HepG2 (cell line): ENCODE data around the gene EXOC3. TPM values are rescaled to one million over a fixed set of nuclear protein-coding genes. Genes with fewer than 3 reads are reported as not detected.

Source experiments
- ATAC-seq: fragments of 200-7000 bp; cut with Tn5 transposase; 3 replicates; pipeline ENCODE4 v1.9.1; 2020; ENCODE audit warnings: mild to moderate bottlenecking, moderate library complexity
- BruUV-seq: library from RNA; stranded (reverse); fragments of 400-500 nt; replicated peaks from 2 replicates; lab custom pipeline; 2021; lab: Mats Ljungman, UMichigan
- CTCF ChIA-PET: fragments of 300-600 bp; formaldehyde crosslinking; extraction: SDS; loops from one replicate; lab custom pipeline; 2021; ENCODE audit warnings: low total read pairs, inconsistent platforms, low intra/inter-chr PET ratio; lab: Yijun Ruan, JAX
- POLR2A ChIA-PET: fragments of 350-600 bp; sonication (Branson Sonifier 250); formaldehyde crosslinking; loops from one replicate; lab custom pipeline; 2020; ENCODE audit warnings: antibody characterized with exemption, inconsistent platforms; lab: Yijun Ruan, JAX
- DNase-seq: peaks from one replicate; pipeline ENCODE4 v3.0.0-alpha.2; 2015; ENCODE audit warnings: low spot score
- FAIRE-seq: peaks from 3 replicates; lab custom pipeline; 2011; peaks lifted over from hg19 to GRCh38; lab: Jason Lieb, UNC
- H2AFZ ChIP-seq: one replicate; pipeline ENCODE4 v1.6.1; 2011; ENCODE audit warnings: low read length, inconsistent platforms
- H3K27ac ChIP-seq: fragments of 300-600 bp; 3 replicates; pipeline ENCODE4 v1.8.0; 2011; ENCODE audit warnings: mixed run types, mild to moderate bottlenecking, mixed read lengths, low read length, inconsistent platforms; ENCODE audit not compliant: insufficient read depth; ENCODE audit errors: extremely low read length
- H3K27me3 ChIP-seq, 2 experiments: fragments of 200-600 bp in 1 of 2; 2 replicates in 1 of 2; 3 replicates in 1 of 2; pipeline versions ENCODE4 v1.6.0 to v1.8.0; 2011; ENCODE audit warnings: low read length in 2 of 2, mild to moderate bottlenecking in 2 of 2, moderate library complexity in 2 of 2, inconsistent platforms in 1 of 2; ENCODE audit not compliant: insufficient read depth in 2 of 2, control insufficient read depth in 1 of 2
- H3K36me3 ChIP-seq, 2 experiments: fragments of 200-600 bp in 1 of 2; replicated peaks in 1 of 2; 2 replicates in 1 of 2; 3 replicates in 1 of 2; pipeline versions ENCODE4 v1.5.1 to v1.8.0; 2011; ENCODE audit warnings: low read length in 2 of 2, inconsistent platforms in 1 of 2; ENCODE audit not compliant: insufficient read depth in 2 of 2, control insufficient read depth in 1 of 2
- H3K4me1 ChIP-seq: 2 replicates; pipeline ENCODE4 v1.5.1; 2012; ENCODE audit warnings: low read length, inconsistent platforms; ENCODE audit not compliant: insufficient read depth
- H3K4me2 ChIP-seq: 2 replicates; pipeline ENCODE4 v1.6.0; 2011; ENCODE audit warnings: low read depth, low read length, inconsistent platforms
- H3K4me3 ChIP-seq, 3 experiments: fragments of 200-600 bp in 1 of 3; sonication (generic), shearing (Covaris generic) in 1 of 3; replicated peaks in 1 of 3; 2 replicates each; pipeline ENCODE4 v1.5.1; 2011 to 2016; ENCODE audit warnings: low read length in 3 of 3, inconsistent platforms in 2 of 3, low read depth in 2 of 3, mild to moderate bottlenecking in 2 of 3, control low read depth in 1 of 3, mixed read lengths in 1 of 3; ENCODE audit not compliant: insufficient read depth in 1 of 3
- H3K79me2 ChIP-seq: one replicate; pipeline ENCODE4 v1.6.1; 2011; ENCODE audit warnings: low read length, inconsistent platforms; ENCODE audit not compliant: insufficient read depth
- H3K9ac ChIP-seq: 2 replicates; pipeline ENCODE4 v1.6.0; 2011; ENCODE audit warnings: mild to moderate bottlenecking, low read depth, low read length, inconsistent platforms; ENCODE audit not compliant: insufficient read depth
- H3K9me3 ChIP-seq: 2 replicates; pipeline ENCODE4 v1.5.1; 2012; ENCODE audit warnings: mild to moderate bottlenecking, low read length
- H4K20me1 ChIP-seq: 2 replicates; pipeline ENCODE4 v1.6.0; 2011; ENCODE audit warnings: inconsistent platforms, mild to moderate bottlenecking, low read length, moderate library complexity; ENCODE audit not compliant: insufficient read depth
- FOXO1 ChIP-seq: sonication (generic); formaldehyde crosslinking; IDR thresholded peaks from 2 replicates; pipeline ENCODE4 v1.4.0; 2020; ENCODE audit warnings: missing genetic modification reagents
- HOXA7 ChIP-seq: sonication (generic); formaldehyde crosslinking; IDR thresholded peaks from 2 replicates; pipeline ENCODE4 v1.8.1; 2022; ENCODE audit warnings: mild to moderate bottlenecking, missing genetic modification reagents, moderate library complexity
- TOE1 ChIP-seq: sonication (generic); formaldehyde crosslinking; IDR thresholded peaks from 2 replicates; pipeline ENCODE4 v1.4.0; 2020; ENCODE audit warnings: mild to moderate bottlenecking, missing genetic modification reagents
- ZMYM4 ChIP-seq: sonication (generic); formaldehyde crosslinking; IDR thresholded peaks from 2 replicates; pipeline ENCODE4 v1.8.1; 2023; ENCODE audit warnings: mild to moderate bottlenecking, missing genetic modification reagents
- ZNF121 ChIP-seq: sonication (generic); formaldehyde crosslinking; IDR thresholded peaks from 2 replicates; pipeline ENCODE4 v1.5.0; 2020; ENCODE audit warnings: mild to moderate bottlenecking, missing genetic modification reagents
- ZNF180 ChIP-seq: sonication (generic); formaldehyde crosslinking; IDR thresholded peaks from 2 replicates; pipeline ENCODE4 v1.4.0; 2020; ENCODE audit warnings: low read depth, missing genetic modification reagents, borderline replicate concordance
- ZNF282 ChIP-seq: fragments of 450-650 bp; IDR thresholded peaks from 2 replicates; pipeline ENCODE4 v1.6.1; 2018; ENCODE audit not compliant: partially characterized antibody
- ZNF598 ChIP-seq: sonication (generic); formaldehyde crosslinking; IDR thresholded peaks from 2 replicates; pipeline ENCODE4 v1.5.1; 2020; ENCODE audit warnings: mild to moderate bottlenecking, missing genetic modification reagents, borderline replicate concordance
- ZNF850 ChIP-seq: sonication (generic); formaldehyde crosslinking; conservative IDR thresholded peaks from 2 replicates; pipeline ENCODE4 v1.9.0; 2021; ENCODE audit warnings: mild to moderate bottlenecking, missing genetic modification reagents
- WGBS: methylation state at CpG from one replicate; pipeline ENCODE4 v1.1.6; 2017; ENCODE audit warnings: low lambda C conversion rate; 5-methylcytosine and 5-hydroxymethylcytosine counted together
- in situ Hi-C: cut with HindIII; loops from 2 replicates; pipeline ENCODE4 v1.10.0; 2017; ENCODE audit warnings: low pct_unique_long_range_greater_than_20kb; ENCODE audit not compliant: extremely low pct_ligation_motif_present
- intact Hi-C: fragments of 100-400 bp; cut with micrococcal nuclease; formaldehyde crosslinking; loops from one replicate; pipeline ENCODE4 v1.10.0; 2022; ENCODE audit not compliant: unreplicated experiment
- polyA plus RNA-seq, 8 experiments: library from polyadenylated mRNA; depleted of rRNA in 3 of 8; stranded (reverse) in 7 of 8; unstranded in 1 of 8; fragments of >200 nt; fragmentation: Illumina TruSeq in 4 of 8; extraction: Trizol in 4 of 8; gene quantifications; 2 replicates each; pipeline versions ENCODE4 v1.2.1 to v1.2.3, GENCODE V29; 2011 to 2016; ENCODE audit warnings: low read depth in 4 of 8, missing spikeins in 1 of 8, mixed read lengths in 1 of 8; ENCODE audit not compliant: insufficient read depth in 1 of 8
- total RNA-seq, 5 experiments: library from RNA; depleted of rRNA; stranded (reverse); fragments of >200 nt; fragmentation: Illumina TruSeq; extraction: Trizol; gene quantifications; 2 replicates each; pipeline ENCODE4 v1.2.3, GENCODE V29; 2016; ENCODE audit warnings: low read depth in 1 of 5
- TF ChIP-seq, protein P1 (sequence below): sonication (generic); formaldehyde crosslinking; IDR thresholded peaks from 2 replicates; pipeline ENCODE4 v1.4.0; 2020; ENCODE audit warnings: missing genetic modification reagents, mild to moderate bottlenecking, borderline replicate concordance
- TF ChIP-seq, protein P2 (sequence below): IDR thresholded peaks from 2 replicates; pipeline ENCODE4 v1.6.1; 2016; ENCODE audit warnings: mild to moderate bottlenecking
- TF ChIP-seq, protein P3 (sequence below): IDR thresholded peaks from 2 replicates; pipeline ENCODE4 v1.6.1; 2012; ENCODE audit warnings: low read depth, low read length, improper control_type of control experiment
- TF ChIP-seq, protein P4 (sequence below): fragments of 450-650 bp; IDR thresholded peaks from 2 replicates; pipeline ENCODE4 v1.6.1; 2016

Gene EXOC3
- total and polyA plus RNA-seq, 2 of the 13 experiments (the other 11 are each of a cell fraction or from before 2014, with no cell fraction given): 9.2 to 20.5 TPM

DNA sequence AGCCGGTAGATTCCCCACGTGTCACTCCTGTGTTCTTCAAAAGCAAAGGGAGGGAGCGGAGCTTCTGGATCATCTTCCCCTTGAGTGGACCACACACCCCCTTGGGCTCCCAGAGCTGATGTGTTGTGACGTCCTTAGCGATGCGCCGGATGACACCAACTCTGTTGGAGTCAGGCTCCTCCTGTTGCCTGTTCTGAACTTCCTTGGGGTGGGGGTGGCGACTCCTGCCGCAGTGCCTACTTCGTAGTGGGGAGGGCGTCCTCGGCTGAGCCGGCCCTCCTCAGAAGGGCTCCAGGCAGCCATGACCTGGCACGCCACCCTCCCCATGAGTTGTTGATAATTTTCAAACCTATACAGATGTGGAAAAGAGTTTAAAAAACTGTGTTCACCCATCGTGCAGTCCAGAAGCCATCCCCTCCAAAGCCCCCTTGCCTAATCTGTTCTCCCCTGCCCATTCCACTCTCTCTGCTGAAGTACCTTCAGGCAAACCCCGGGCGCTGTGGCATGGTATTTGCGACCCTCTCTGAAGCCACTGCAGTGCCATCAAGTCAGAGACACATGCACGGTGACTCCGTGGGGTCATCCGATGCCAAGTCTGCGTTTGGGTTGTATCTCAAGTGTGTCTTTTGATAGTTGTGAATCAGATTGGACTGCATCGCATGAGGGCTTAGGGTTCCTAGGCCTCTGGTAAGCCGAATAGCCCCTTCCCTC lies 16.7 kb downstream of the EXOC3 start (continued):
- TF ChIP-seq, protein P1, sequence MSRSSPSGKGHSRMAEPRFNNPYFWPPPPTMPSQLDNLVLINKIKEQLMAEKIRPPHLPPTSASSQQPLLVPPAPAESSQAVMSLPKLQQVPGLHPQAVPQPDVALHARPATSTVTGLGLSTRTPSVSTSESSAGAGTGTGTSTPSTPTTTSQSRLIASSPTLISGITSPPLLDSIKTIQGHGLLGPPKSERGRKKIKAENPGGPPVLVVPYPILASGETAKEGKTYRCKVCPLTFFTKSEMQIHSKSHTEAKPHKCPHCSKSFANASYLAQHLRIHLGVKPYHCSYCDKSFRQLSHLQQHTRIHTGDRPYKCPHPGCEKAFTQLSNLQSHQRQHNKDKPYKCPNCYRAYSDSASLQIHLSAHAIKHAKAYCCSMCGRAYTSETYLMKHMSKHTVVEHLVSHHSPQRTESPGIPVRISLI (CRISPR knock-in tag): no peak
- TF ChIP-seq ZNF121 (CRISPR knock-in tag): no peak
- TF ChIP-seq, protein P2, sequence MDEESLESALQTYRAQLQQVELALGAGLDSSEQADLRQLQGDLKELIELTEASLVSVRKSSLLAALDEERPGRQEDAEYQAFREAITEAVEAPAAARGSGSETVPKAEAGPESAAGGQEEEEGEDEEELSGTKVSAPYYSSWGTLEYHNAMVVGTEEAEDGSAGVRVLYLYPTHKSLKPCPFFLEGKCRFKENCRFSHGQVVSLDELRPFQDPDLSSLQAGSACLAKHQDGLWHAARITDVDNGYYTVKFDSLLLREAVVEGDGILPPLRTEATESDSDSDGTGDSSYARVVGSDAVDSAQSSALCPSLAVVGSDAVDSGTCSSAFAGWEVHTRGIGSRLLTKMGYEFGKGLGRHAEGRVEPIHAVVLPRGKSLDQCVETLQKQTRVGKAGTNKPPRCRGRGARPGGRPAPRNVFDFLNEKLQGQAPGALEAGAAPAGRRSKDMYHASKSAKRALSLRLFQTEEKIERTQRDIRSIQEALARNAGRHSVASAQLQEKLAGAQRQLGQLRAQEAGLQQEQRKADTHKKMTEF (CRISPR knock-in tag): no peak
- TF ChIP-seq ZNF282: no peak
- no peak for TF ChIP-seq TOE1 (CRISPR knock-in tag)
- no peak for TF ChIP-seq ZNF598 (CRISPR knock-in tag)

DNA sequence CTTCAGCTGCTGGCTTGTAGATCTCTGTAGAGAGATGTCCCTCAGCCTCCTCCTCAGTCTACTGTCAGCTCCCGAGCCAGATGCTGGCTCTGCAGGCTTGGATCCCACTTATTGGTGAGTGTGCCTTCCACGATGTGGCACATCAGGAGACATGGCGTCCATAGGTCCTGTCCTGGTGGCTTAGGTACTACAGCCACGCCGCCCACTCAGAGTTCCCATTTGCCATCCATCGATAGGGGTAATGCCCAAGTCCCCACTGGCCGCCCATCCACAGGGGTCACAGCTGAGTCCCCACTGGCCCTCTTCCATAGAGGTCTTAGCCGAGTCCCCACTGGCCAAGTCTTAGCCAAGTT lies 17.3 kb downstream of the EXOC3 start:
- ChIA-PET POLR2A (no interaction called here), CTCF (no interaction called here)
- TF ChIP-seq, protein P3, sequence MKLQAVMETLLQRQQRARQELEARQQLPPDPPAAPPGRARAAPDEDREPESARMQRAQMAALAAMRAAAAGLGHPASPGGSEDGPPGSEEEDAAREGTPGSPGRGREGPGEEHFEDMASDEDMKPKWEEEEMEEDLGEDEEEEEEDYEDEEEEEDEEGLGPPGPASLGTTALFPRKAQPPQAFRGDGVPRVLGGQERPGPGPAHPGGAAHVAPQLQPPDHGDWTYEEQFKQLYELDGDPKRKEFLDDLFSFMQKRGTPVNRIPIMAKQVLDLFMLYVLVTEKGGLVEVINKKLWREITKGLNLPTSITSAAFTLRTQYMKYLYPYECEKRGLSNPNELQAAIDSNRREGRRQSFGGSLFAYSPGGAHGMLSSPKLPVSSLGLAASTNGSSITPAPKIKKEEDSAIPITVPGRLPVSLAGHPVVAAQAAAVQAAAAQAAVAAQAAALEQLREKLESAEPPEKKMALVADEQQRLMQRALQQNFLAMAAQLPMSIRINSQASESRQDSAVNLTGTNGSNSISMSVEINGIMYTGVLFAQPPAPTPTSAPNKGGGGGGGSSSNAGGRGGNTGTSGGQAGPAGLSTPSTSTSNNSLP: no peak
- TF ChIP-seq ZNF180 (CRISPR knock-in tag) (no peak), HOXA7 (no peak), ZMYM4 (CRISPR knock-in tag) (no peak), ZNF850 (CRISPR knock-in tag) (no peak), FOXO1 (CRISPR knock-in tag) (no peak)
- TF ChIP-seq, protein P4, sequence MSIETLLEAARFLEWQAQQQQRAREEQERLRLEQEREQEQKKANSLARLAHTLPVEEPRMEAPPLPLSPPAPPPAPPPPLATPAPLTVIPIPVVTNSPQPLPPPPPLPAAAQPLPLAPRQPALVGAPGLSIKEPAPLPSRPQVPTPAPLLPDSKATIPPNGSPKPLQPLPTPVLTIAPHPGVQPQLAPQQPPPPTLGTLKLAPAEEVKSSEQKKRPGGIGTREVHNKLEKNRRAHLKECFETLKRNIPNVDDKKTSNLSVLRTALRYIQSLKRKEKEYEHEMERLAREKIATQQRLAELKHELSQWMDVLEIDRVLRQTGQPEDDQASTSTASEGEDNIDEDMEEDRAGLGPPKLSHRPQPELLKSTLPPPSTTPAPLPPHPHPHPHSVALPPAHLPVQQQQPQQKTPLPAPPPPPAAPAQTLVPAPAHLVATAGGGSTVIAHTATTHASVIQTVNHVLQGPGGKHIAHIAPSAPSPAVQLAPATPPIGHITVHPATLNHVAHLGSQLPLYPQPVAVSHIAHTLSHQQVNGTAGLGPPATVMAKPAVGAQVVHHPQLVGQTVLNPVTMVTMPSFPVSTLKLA: no peak
- DNase-seq (no peak), FAIRE-seq (no peak), ATAC-seq (no peak)
- BruUV-seq: no TSS peak
- H3K4me2 ChIP-seq: no peak overlapping the region
- in situ Hi-C loops: no loop called here
- H3K4me3 ChIP-seq: no peak overlapping the region
- no peaks in the 10 kb centered on the region for H3K9me3 ChIP-seq
- H3K27ac ChIP-seq: no peak overlapping the region
- H2AFZ ChIP-seq: no peak overlapping the region
- 0 out of 2 replicates have a peak, but pooled peaks cover 3% of the 10 kb centered on the region for H4K20me1 ChIP-seq
- peaks cover 23 to 54% of the 10 kb centered on the region in 2 experiments; a peak in 4 of 5 replicates for H3K36me3 ChIP-seq
- 88% methylated on average over 8 of the region's 8 CpGs for WGBS
- no peaks in the 10 kb centered on the region for H3K4me1 ChIP-seq
- intact Hi-C loops: no loop called here
- no peaks in the 10 kb centered on the region for H3K79me2 ChIP-seq
- no peak overlapping the region for H3K9ac ChIP-seq
- no peaks in the 10 kb centered on the region for H3K27me3 ChIP-seq
